SW 1271 (cell line): Measurements from ENCODE around the gene KCNN3.

Source experiments
- DNase-seq, 2 experiments: peaks; one replicate each; lab custom pipeline; 2025; lab: John Stamatoyannopoulos, UW

The KCNN3 gene

DNA sequence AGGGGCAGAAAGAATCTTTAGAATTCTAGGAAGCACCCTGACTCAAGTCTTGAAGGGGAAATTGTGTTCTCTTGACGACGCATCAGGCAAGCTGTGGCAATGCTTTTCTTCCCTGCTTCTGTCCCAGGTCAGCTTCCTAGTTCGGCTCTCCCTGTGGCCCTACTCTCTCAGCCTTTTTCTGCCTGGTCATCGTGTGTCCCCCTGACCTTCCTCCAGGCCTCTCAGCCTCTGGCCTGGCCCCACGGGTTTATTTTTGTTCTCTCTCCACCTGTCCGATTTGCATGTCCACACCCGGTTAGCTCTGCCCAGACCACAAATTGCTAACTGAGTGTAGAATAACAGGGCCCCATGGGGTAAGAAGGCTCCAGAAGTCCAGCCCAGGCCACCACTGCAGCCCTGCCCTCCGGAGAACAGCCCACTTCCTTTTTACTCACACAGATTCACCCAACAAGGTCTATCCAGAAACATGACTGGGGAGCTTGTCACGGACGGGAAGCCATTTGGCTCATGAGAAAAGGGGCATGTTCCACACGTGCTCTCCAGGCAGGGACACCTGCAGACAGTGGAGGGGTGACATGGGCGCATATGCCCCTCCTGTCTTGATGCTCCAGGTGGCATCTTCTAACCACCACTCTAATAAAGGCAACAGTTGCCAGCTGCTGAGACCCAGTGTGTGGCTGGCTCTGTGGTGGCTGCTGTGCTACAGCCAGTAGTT is 9.8 kb downstream of the KCNN3 start:
- no peak for DNase-seq

DNA sequence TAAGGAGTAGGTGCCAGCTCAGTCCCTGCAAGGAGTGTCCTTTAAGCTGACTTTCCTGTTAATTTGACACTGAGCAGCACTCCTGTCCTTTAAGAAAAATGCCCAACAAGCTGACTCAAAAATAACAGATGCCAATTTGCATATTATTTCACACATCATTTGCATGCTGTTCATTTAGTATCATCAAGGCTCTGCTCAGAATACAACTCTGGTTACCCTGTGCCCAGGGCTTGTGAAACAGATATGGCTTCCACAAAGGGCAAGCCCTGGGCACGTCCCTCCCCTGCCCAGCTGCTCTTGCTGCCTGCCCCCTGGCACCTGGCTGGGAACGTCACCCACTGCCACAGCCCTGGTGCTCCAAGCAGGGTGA is 10.3 kb downstream of the KCNN3 start:
- no peak for DNase-seq

DNA sequence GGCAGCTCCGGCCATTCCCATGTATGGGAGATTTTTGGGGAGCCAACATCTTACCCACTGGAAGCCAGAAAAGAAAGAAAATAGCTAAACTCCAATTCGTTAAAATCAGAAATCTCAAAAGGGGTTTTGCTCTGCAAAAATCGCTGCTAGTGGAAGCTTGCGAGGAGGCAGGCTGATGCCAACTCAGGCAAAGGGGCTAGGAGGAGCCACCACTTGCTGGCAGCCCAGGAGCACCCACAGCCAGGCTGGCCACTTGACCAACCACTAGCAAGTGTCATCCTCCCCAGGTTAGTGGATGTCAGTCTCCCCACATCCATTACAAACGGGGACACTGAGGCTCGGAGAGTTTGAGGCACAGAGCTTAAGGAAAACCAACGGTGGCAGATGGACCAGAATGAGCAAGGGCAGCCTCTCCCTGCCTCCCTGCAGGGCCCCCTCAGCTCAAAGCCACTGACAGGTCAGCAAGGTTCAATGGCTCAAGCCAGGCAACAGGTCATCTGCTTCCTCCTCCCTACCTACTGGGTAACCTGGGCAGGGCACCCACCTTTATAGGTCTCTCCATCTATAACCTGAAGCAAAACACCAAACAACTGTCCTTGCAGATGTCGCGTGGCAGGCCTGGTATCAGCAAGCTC is 10.8 kb downstream of the KCNN3 start:
- no peak for DNase-seq

DNA sequence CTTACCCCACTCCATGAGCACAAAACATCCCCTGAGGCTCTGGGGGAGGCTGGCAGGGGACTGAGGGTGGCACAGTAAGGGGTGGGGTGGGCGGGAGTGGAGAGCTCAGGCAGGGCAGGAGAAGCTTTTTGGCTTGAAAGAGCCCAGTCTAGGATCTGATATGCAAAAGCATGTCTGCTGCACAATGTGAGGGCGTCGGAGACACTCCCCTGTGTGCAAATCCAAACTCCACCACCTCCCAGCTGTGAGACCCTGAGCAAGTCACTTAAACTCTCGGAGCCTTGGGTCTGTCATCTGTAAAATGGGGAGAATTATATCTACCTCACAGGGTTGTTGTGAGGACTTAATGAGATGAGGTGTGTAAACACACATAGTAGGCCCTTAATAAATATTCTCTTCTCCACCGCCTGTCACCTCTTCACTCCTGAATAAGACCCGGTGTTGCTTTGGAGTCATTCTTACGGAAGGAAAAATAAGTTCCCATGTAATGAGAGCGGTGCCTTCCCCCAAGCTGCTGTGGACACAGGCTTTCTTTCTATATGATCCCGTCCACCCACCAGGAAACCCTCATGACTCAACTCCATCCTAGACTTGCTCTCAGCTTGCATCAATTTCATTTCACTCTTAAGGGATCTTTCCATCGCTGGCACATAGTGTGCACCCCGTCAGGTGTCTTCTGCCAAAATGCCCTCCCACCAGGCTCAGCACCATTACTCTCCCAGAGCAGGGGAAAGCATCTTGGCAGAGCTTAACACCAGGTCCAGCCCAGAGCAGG is 12.5 kb downstream of the KCNN3 start:
- no peak for DNase-seq

DNA sequence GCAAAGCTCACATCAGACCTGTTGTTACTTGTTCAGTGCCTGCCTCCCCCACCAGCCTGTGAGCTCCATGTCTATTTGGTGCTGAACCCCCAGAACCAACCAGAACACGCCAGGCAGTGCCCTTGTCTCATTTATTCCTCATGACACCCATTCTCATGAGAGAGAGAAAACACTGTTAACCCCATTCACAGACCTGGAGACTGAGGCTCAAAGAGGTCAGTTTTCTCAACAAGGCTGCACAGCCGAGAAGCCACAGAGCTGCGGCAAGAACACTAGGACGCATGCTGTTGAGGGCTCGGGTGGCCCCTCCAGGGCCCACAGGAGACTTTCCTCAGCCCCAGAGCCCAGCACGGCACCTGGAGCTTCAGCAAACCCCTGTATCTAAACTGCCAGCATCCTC is 13.1 kb downstream of the KCNN3 start:
- DNase-seq, result no peak

DNA sequence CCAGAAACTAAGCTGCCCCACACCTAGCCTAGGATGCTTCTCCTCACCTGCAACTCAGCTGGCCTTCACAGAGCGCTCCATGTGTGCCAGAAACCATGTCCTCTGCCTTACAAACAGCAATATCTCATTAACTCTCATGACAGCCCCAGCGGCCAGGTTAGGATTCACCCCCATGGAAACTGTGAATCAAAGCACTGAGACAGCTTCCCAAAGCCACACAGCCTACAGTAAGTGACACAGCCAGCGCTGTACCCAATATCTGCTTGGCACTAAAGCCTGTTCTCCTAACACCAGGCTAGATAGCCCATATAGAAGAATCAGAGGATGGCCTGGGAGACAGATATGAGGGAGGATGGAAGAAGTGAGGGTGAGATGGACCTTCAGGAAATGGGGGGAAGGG is 13.5 kb downstream of the KCNN3 start:
- no peak for DNase-seq

DNA sequence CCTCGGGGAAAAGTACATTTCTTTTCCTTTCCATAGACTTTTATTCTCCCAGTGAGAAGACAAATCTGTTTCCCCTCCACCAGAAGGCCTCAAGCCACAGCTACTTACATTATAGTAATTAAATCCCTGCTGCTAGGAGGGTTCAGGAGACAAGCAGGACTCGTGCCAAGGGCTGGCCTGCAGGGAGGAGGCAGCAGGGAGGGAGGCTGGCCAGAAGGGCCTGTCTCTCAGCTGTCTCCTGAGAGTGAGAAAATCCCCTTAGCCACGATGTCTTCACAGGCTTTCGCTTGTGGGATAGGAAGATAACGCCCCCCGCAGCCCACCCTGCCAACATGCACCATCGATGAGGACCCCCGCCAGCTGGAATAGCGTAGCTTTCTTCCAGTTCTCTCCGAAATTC is 14.0 kb downstream of the KCNN3 start:
- DNase-seq, result no peak

DNA sequence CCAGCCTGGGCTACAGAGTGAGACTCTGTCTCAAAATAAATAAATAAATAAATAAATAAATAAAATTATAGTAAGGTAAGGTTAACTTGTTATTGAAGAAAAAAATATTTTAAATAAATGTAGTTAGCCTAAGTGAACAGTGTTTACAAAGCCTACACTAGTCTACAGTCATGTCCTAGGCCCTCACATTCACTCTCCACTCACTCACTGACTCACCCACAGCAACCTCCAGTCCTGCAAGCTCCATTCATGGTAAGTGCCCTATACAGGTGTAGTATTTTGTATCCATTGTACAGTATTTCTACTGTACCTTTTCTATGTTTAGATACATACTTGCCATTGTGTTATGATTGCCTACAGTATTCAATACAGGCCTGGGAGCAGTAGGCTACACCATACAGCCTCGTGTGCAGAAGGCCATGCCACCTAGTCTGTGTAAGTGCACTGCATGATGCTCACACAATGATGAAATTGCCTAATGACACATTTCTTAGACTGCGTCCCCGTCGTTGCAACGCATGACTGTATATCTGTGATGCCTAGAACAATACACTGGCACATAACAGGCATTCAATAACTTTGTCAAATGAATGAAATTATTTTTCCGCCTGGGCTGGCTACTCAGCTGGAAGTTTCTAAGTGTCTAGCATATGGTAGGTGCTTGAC is 14.8 kb downstream of the KCNN3 start:
- no peak for DNase-seq

DNA sequence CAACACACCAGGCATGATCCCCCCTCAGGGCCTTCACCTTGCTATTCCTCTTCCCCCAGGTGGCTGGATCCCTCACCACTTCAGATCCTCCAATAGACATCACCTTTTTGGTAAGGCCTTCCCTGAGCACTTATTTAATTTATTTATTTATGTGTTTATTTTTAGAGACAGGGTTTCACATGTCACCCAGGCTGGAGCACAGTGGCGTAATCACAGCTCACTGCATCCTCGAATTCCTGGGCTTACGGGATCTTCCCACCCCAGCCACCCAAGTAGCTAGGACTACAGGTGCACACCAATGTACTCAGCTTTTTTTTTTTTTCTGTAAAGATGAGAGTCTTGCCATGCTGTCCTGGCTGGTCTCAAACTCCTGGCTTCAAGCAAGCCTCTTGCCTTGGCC is 17.2 kb downstream of the KCNN3 start:
- no peak for DNase-seq

DNA sequence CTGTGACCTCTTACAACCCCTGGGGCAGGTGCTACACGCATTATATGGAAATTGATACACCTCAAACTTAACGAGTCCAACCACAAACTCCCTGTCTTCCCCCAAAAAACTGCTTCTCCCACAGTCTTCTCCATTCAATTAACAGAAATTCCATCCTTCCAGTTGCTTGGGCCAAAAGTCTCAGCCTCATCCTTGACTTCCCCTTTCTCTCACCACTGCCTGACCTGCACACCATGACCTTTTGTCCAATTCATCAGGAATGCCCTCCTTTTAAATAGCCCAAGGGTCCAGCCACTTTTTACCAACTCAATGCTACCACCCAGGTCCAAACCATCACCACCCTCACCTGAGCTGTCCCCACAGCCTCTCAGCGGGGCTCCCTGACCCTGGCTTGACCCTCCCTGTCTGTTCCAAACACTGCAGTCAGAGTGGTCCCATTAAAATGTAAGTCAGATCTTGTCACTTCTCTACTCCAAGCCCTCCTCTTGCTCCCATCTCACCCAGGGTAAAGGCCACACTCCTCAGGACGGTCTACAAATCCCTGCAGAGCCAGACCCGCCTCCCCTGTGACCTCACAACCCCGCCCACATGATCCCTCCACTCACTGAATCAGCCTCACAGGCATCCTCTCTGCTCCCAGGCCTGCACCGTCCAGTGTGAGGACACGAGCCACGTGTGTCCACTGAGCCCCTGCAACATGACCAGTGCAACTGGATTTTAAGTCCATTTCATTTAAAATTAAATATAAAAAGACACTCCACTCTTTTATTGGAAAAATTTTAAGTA is 18.5 kb downstream of the KCNN3 start:
- no peak for DNase-seq

DNA sequence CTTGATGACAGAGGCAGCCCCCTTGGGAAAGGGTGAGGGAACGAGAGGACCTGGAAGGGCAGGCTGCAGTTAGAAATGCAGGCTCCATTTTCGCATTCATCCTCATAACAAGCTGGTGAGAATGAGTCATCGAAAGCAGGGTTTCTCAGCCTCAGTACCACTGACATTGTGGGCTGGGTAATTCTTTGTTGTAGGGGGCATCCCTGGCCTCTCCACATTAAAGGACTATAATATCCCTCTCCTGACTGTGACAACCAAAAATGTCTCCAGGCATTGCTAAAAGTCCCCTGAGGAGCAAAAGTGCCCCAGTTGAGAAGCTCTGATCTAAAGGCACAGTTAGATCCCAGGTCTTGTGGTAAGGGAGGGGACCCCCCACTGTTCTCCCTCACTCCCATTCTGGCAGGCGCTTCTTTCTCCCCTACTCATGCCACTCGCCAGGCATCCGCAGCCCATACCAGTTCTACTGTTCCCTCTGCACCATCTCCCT is 20.4 kb downstream of the KCNN3 start:
- DNase-seq, result no peak

DNA sequence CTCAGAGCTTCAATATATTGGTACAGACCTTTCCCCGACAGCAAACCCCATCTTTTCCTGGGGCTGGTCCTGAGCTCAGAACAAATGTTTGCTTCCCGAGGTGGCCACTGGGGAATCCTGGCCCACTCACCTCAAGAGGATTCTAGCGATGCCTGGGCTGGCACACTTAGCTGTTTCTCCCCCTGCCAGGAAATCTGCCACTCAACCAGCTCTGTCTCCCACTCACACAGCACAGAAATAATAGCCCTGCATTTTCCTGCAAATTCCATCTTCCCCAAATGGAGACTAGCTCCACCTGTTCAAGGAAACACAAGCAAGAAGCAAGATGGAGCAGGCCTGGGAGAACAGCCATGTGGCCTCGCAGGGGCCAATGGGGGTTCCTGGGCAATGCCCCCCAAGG is 21.1 kb downstream of the KCNN3 start:
- DNase-seq, result no peak

DNA sequence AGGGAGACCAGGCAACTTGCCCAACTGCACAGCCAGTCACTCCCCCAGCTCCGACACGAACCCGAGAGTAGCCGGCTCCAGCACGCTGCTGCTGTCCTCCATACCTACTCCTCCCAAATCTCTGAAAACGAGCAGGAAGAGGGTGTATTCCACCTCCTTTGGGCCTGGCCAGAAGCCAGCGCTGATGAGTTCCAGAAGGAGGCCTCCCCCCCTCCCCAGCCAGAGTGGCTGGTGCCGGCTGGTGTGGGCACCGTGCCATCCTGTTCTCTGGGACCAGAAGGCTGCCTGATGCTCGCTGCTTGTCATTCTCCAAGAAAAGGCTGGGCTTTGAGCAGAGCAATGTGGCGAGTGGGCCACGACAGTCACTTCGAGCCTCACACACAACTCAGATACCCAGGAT is 22.2 kb downstream of the KCNN3 start:
- DNase-seq, result no peak

DNA sequence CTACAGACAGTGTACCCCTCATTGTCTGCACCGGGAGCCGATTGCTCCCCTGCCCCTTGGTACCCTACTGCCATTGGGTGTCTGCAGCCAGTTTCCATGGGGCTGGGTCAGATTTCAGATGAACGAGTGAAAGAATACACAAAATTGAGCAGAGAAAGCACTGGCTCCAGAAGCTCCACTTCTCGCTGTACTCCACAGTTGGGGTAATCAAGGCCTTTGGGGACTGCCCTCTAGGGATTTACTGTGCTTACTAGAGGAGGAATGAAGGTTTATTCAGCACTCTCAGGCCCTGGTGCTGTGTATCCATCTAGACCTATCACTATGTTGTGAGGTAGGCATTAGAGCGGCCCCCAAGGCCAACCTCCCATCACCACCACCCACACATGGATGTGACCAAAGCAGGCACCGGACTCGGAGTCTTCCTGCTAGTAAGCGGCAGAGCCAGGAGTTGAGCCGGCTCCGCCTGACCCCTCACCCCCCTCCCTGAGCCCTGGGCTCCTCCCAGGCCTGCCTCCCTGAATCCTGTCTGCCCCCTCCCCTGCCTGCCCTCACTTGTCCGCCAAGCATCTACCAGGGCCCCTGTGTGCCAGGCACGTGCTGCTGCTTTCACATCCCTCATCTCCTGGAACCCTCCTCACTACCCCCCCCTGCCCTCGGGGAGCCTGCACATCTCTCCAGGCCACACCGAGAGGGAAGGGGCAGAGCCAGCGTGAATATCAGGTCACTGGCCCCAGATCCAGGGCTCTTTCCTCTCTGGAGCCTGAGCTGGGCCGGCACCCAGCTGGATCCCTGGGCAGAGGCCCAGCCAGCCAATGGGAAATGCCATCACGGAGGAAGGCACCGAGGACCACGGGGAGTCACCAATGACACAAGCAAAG is 23.3 kb downstream of the KCNN3 start:
- no peak for DNase-seq

DNA sequence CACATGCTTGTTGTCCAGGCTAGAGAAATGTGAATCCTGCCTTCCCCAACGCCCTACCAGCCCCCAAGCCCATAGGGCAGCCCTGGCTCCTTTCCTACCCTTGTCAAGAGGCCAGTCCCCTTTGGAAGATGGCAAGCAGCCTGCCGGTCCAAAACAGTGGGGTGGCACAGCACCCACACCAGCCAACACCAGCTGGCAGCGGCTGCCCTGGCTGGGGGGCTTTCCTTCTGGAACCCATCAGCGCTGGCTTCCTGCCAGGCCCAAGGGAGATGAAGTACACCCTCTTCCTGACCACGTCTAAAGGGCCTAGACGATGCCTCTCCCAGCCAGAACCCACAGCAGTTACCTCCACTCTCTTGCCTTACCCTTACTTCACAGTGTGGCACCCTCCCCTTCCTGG is 24.2 kb downstream of the KCNN3 start:
- DNase-seq, result no peak

DNA sequence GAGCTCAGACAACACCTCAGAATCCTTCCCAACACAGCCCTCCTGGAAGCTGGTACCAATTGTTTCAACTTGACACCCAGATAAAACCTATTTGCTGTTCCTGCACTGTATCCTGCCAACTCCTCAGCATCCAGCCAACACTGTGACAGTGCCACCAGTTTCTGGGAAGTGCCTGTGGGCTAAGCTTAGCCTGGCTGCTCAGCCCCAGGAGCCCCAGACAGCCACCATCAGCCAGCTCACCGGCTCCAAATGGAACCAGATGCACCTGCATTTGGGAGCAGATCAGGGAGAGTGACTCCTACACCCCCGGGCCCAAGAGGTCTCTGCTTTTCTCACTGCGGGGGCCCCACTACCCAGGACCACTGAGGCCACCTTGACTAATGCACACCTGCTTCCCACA is 24.9 kb downstream of the KCNN3 start:
- no peak for DNase-seq

DNA sequence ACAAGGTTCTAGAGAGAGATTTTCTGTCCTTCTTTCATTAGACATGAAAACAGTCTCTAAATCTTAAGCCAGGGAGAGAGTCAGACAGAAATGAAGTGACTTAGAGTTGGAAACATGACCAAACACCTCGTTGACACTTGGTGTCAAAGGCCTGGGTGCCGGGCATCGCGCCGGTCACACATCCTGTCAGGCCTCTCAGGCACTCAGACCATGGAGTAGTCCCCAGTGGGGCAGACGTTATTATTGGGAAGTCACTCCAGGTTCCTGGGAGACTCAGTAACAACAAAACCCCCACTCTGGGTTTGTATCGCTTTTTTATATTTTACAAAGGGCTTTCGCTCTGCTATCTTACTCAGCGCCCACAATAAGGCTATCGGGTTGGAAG is 25.8 kb downstream of the KCNN3 start:
- no peak for DNase-seq

DNA sequence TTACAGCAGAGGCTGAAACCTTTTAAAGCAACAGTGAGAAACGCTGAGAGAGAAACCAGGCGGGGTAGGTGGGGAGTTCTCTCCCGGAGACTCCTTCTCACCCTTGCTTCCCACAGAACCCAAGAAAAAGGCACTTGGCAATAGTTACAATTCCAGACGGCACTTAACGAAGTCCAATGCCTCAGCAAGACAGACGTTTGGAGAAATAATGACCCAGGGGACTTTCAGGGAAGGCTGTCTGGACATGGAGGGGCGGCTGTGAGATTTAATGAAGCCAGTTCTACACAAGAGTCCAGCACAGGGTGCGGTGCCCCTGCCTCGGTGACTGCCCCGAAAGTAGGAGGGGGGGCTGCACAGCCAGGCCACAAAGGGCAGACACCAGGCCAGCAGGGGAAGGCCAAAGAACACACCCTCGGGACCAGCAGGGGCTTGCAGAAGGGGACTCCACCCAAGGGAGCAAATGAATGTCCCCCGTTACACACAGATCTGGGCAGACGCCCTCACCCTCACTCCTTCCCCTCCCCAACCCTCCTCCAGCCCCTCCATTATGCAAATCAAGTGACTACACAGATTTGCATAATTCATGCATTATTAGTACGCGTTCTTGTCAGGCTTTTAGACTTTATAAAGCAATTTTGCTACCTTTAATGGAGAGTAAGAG is 26.3 kb downstream of the KCNN3 start:
- DNase-seq, result no peak

DNA sequence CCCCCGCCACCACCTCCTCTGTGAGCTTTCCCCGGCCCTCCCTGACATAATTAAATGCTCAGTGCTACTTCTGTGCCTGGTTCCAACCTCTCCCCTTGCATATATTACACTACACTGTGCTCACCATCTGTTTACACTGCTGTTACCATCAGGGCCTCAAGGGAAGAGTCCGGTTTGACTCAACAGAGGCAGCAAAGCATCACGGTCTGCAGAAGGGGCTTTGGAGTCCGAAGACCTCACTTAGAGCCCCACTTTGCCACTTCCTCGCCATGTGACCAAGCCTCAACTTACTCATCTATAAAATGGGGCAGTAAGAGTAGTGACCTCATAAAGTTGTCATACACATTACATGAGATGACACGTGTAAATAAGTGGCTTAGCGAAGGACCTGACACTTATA is 27.4 kb downstream of the KCNN3 start:
- no peak for DNase-seq

DNA sequence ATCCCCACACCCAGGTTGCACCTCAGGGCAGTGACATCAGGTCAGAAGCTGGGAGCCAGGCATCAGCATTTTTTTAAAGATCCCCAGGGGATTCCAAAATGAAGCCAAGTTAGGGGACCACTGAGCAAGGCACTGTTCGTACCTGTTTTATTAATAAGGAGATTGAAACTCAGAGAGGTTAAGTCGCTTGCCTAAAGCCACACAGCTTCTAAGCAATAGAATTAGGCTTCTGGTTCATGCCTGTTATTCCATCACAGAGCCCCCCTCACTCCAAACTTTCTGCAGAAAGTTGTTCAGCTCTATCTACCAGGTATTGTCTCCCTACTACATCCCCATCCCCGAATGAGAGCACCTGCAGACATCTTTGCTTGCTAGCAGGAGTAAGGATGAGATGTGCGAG is 28.7 kb downstream of the KCNN3 start:
- no peak for DNase-seq
